Ectodermal cell (in vitro differentiated cells): ENCODE measurements around the gene ZFAND3.

Source experiments
- H3K27ac ChIP-seq: 2 replicates; pipeline ENCODE4 v1.7.0; 2013; ENCODE audit warnings: mild to moderate bottlenecking, low read depth, low read length; ENCODE audit not compliant: insufficient read depth, poor library complexity, severe bottlenecking
- H3K27me3 ChIP-seq: 2 replicates; pipeline ENCODE4 v1.7.0; 2013; ENCODE audit warnings: mild to moderate bottlenecking, low read length; ENCODE audit not compliant: insufficient read depth, control insufficient read depth, poor library complexity, severe bottlenecking
- H3K36me3 ChIP-seq: one replicate; pipeline ENCODE4 v1.7.0; 2013; ENCODE audit warnings: low read length; ENCODE audit not compliant: control insufficient read depth, insufficient read depth
- H3K4me1 ChIP-seq: one replicate; pipeline ENCODE4 v1.7.0; 2013; ENCODE audit warnings: low read length; ENCODE audit not compliant: control insufficient read depth, insufficient read depth
- H3K4me3 ChIP-seq: 2 replicates; pipeline ENCODE4 v1.7.0; 2013; ENCODE audit warnings: low read depth, low read length, control low read depth; ENCODE audit not compliant: insufficient read depth
- H3K9me3 ChIP-seq: 2 replicates; pipeline ENCODE4 v1.7.0; 2013; ENCODE audit warnings: mild to moderate bottlenecking, low read length, moderate library complexity; ENCODE audit not compliant: control insufficient read depth
- WGBS, 2 experiments: methylation state at CpG; one replicate each; pipeline ENCODE4 v1.1.7; 2013; ENCODE audit warnings: missing lambda C conversion rate in 2 of 2; 5-methylcytosine and 5-hydroxymethylcytosine counted together

ZFAND3 gene

DNA sequence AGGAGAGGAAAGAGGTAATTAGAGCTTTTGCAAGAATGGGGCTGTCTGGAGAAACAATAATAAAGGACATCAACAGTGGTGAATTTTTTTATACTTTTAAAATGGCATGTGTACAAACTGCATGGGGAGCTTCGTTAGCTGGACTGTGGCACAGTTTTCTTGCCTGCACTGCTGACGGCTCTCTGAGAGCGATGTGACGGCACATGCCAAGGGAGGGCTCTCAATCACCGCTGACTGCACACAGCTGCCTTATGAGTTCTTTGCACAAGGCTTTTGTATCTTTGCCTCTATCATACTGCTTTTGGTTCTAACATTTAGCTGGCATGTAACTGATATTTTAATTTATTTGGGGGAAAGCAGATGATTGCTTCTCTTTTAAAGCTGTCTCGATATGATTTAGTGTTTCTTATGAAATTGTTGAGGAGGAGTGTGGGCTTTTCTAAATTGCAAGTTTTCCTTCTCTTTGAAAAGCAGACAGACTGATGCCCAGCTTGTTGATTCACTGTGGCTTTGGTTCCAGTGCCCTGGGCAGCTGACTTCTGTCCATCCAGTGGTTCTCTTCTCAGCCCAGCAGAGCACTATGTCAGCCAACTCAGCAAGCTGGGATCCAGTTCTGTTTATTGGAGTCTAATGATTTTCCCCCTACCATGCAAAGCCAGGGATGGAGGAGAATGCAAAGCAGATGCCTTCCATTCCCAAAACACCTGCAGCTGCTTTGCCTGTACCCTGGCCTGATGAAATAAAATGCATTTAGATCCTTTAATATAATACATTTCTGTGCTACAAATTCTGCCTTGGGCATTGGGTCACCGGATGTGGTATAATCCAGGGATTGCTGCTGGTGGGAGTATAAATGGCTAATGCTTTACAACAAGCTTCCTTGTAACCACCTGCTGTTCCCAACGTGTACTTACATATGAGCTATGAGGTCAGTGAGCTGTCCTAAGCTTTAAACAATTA lies 323.9 kb downstream of the ZFAND3 start:
- Histone ChIP-seq H3K27me3 (no peaks in the 10 kb centered on the region), H3K36me3 (no peaks in the 10 kb centered on the region), H3K4me1 (peaks cover 42% of the 10 kb centered on the region), H3K4me3 (no peak overlapping the region), H3K9me3 (no peaks in the 10 kb centered on the region), H3K27ac (no peak overlapping the region)
- 94 to 95% methylated on average over 7 of the region's 8 CpGs for WGBS, 2 experiments

DNA sequence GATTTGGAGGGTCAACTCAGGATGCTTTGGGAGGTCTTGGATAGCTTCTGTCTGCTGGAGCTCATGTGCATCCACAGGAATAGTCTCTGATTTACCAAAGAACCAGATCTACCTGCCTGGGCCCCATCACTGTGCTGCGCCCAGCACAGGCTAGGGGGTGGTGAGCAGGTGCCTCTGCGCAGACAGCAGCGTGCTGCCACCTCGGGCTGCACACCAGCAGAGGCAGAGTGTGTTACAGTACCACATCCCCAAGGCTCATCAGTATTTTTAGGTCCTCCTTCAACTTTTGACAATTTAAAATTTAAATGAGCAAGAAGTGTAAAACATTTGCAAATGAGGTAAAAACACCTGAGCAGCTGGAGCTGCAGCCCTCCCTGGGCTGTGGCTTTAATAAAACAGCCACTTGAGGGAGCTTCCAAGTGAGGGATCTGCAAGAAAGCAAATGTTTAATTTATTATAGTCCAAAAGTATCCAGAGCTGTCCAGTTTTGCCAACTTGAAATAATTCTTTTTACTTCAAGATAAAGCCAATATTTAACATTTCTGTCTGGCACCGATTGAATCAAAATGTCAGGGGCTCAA lies 324.9 kb downstream of the ZFAND3 start:
- Histone ChIP-seq H3K4me3 (no peak overlapping the region), H3K9me3 (no peaks in the 10 kb centered on the region), H3K36me3 (no peaks in the 10 kb centered on the region), H3K27me3 (no peaks in the 10 kb centered on the region), H3K4me1 (peaks cover 52% of the 10 kb centered on the region), H3K27ac (no peak overlapping the region)
- 93 to 97% methylated on average over 5 of the region's 5 CpGs for WGBS, 2 experiments

DNA sequence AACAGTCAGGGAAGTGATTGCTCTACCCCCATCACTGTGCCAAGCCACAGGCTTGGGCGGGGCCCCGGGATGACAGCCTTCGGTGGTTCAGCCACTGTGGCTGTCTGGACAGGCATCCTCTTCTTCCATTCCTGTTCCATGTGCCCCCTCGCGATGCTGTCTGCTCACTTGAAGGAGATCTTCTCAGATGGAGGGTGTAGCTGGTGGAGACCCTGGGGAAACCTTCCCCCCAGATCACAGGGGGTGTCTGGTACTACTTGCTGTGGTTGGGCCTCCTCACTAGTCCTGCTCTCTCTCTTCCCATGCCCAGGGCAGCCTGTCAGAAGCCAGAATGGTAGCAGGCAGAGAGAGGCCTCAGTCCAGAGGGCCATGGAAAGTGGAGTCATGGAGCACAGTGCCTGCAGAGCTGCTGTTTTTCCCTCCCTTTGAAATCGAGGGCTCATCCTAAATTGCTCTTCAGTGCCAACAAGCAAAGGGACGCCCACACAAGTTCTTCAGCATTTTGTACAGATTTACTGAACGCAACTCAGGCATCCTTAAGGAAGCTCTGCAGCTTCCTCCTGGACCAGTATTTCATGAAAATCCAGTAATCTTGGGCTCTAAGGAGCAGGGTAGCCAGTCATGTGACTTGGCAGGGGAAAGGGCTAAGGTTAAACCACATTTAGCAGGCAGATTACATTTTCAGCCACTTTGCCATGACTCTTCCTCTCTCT lies 326.6 kb downstream of the ZFAND3 start:
- 91 to 93% methylated on average over 8 of the region's 8 CpGs for WGBS, 2 experiments
- H3K9me3 ChIP-seq, result no peaks in the 10 kb centered on the region
- peaks cover 46% of the 10 kb centered on the region for H3K4me1 ChIP-seq
- H3K27me3 ChIP-seq, result no peaks in the 10 kb centered on the region
- H3K27ac ChIP-seq, result no peak overlapping the region
- H3K4me3 ChIP-seq, result no peak overlapping the region
- H3K36me3 ChIP-seq, result no peaks in the 10 kb centered on the region

DNA sequence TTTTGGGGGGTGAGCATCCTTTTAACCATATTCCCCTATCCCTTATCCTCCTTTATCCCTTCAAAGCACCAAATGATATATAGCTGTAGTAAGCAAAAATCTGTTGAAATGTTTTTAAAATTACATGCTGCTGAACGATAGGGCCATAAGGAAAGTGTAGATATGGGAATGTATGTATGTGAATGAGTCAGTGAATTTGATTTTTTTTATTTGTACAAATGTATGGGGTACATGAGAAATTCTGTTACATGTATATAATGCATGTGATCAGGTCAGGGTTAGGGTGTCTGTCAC lies 327.2 kb downstream of the ZFAND3 start:
- Histone ChIP-seq H3K36me3 (no peaks in the 10 kb centered on the region), H3K4me3 (no peak overlapping the region), H3K9me3 (no peaks in the 10 kb centered on the region), H3K27me3 (no peaks in the 10 kb centered on the region), H3K4me1 (peaks cover 44% of the 10 kb centered on the region), H3K27ac (no peak overlapping the region)
- WGBS, 2 experiments, result 95 to 98% methylated on average over 1 of the region's 1 CpG

DNA sequence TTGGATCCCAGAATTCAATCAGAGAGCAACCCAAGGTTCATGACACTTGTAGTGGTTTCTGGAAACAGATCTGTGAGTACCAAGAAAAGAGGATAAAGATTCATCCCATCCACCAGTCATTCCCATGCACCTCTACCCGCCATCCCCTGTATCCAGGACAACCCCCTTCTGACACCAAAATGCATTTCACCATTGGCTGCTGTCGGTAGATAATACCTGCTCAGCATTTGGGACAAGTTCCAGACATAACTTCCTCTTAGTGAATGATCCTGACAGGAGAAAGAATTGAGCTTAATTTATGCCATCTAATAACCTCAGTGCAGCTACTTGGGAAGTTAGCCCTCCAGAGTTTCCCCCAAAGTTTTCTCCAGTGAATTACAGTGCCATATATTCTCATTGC lies 329.1 kb downstream of the ZFAND3 start:
- Histone ChIP-seq H3K27ac (no peak overlapping the region), H3K4me3 (no peak overlapping the region), H3K36me3 (no peaks in the 10 kb centered on the region), H3K9me3 (no peaks in the 10 kb centered on the region), H3K27me3 (no peaks in the 10 kb centered on the region), H3K4me1 (peaks cover 29% of the 10 kb centered on the region)
- WGBS, 2 experiments, result 80 to 93% methylated on average over 2 of the region's 2 CpGs

DNA sequence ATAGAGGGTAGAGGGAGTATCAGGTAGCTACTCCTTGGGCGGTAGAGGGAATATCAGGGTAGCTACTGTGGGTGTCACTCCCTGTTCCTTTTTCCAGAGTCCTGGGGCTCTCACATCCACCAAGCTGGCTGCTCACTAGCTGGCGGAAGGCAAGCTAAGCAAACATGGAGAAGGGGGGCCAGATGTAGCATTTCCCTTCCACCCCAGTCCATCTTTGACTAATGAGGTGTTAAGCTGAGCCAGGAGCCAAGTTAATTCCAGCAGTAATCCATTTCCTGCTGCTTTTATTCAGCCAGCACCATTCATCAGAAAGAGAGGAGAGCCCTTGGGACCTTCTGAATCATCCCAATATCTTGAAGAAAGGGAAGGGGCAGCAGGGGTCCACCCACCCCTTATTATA lies 330.0 kb downstream of the ZFAND3 start:
- 50 to 63% methylated on average over 2 of the region's 2 CpGs for WGBS, 2 experiments
- Histone ChIP-seq H3K27me3 (no peaks in the 10 kb centered on the region), H3K4me1 (peaks cover 33% of the 10 kb centered on the region), H3K27ac (no peak overlapping the region), H3K4me3 (no peak overlapping the region), H3K36me3 (no peaks in the 10 kb centered on the region), H3K9me3 (no peaks in the 10 kb centered on the region)

DNA sequence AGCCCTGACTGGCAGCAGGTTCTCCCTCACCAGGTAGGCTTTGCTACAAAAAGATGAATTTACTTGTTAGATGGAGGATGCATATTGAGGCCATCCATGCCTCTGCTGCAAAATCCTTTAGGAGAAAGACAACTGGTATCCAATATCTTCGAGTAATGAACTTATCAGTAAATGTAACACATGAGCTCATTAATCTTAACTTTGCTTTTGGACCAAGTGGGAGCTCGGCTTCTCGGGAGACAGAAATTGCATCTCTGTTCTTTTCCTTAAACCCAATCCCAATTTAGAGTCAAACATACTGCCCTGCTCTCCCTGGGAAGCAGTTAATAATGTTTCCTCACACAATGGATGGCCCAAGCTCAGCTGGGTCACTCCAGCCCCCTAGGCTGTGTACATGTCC lies 330.5 kb downstream of the ZFAND3 start:
- Histone ChIP-seq H3K4me3 (no peak overlapping the region), H3K9me3 (no peaks in the 10 kb centered on the region), H3K36me3 (no peaks in the 10 kb centered on the region), H3K27me3 (no peaks in the 10 kb centered on the region), H3K27ac (no peak overlapping the region), H3K4me1 (peaks cover 35% of the 10 kb centered on the region)
- WGBS, 2 experiments, result 93 to 96% methylated on average over 3 of the region's 3 CpGs

DNA sequence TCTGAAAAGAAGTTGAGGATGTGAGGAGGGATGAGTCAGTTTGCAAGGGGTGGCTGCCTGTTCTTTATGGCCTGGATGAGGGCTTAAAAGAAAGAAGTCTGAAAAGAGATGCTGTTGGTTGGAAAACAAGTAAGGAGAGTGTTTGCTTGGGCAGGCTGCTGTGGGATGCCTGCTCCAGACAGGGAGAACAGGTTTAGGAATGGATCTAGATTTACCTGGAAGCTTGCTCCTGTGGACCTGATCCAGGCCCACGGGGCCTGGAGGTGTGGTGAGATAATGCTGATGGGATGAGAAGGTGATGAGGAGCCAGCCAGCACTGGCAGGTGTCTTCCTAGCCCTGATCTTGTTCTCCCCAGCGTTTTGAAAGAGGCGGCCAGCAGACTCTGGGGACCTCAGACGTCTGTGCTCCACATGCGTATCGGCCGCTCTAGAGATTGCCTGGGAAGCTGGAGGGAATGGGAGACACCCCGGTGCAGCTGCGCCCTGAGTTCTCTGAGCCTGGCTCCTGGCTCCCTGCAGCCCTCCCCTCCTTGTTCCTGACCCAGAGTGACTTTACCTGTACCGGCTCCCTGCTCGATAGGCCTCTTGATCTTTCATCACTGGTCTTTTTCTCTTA lies 331.3 kb downstream of the ZFAND3 start:
- 90% methylated on average over 11 of the region's 11 CpGs for WGBS, 2 experiments
- Histone ChIP-seq H3K27ac (no peak overlapping the region), H3K4me1 (peaks cover 39% of the 10 kb centered on the region), H3K4me3 (no peak overlapping the region), H3K9me3 (no peaks in the 10 kb centered on the region), H3K36me3 (no peaks in the 10 kb centered on the region), H3K27me3 (no peaks in the 10 kb centered on the region)

DNA sequence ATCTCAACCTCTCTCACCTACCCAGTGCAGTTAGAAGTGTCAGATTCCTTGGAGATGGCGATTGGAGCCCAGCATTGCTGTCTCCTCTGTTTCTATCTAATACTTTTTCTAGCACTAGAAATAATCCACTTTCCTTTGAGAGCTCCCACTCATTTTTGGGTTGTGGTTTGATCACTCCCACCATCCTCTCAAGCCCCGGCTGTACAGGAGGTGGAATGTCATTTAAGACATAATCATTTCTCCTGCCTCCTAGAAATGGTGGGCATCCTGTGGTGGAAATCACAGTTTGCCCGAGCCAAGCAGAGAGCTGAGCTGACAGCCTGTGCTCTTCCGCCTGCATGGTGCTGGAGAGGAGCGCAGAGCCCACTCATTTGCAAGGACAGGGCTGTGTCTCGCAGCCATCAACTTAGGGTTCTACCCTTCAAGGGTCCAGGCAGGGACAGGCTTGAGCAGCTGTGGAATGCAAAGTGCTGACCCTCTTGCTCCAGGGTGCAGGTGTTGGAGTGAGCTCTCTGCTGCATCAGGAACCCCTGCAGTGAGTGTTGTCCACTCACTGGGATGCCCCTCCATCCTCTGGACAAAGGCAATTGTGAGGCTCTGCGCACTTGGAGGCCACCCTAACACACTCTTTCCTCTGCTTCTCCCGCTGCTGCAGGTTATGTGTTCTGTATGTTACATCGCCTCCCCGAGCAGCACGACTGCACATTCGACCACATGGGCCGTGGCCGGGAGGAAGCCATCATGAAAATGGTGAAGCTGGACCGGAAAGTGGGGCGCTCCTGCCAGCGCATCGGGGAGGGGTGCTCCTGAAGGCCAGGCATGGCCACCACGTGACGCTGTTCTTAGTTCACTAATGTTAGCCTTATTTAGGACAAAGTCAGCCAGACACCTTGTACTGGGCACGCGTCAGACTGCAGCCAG lies 332.3 kb downstream of the ZFAND3 start:
- Histone ChIP-seq H3K9me3 (no peaks in the 10 kb centered on the region), H3K4me3 (no peak overlapping the region), H3K27ac (no peak overlapping the region), H3K4me1 (peaks cover 33% of the 10 kb centered on the region), H3K27me3 (no peaks in the 10 kb centered on the region), H3K36me3 (no peaks in the 10 kb centered on the region)
- WGBS, 2 experiments, result 95 to 96% methylated on average over 21 to 22 of the region's 22 CpGs
